GM12875 (cell line): ENCODE measurements around the gene CRACR2A.

ENCODE experiments used
- H3K4me3 ChIP-seq: one replicate; pipeline ENCODE4 v1.5.1; 2011; ENCODE audit warnings: low read depth, low read length, control low read depth
- TF ChIP-seq, protein P1 (sequence below): IDR thresholded peaks from 2 replicates; pipeline ENCODE4 v1.5.1; 2011; ENCODE audit warnings: low read depth, mild to moderate bottlenecking, control low read depth, inconsistent platforms, low read length, moderate library complexity, borderline replicate concordance; ENCODE audit not compliant: insufficient read depth

The CRACR2A gene

DNA sequence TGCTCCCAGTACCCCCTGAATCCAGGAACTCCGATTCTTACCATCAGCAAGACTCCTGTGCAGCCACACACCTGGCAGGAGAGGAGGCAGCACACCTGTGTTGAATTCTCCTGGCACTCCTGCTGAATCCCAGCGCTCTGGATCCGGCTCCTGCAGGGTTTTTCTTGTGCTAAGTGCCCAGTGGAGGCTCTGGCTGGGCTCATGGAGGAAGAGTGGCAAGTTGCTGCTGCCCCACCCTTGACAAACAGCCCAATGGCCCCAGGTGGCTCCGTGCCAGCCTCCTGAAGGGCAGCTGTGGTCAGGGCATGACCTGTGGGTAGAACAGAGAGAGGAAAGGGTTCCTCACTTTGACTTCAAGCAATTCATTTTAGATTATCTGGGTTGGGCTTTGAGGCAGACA is 20.0 kb downstream of the CRACR2A start:
- TF ChIP-seq, protein P1, sequence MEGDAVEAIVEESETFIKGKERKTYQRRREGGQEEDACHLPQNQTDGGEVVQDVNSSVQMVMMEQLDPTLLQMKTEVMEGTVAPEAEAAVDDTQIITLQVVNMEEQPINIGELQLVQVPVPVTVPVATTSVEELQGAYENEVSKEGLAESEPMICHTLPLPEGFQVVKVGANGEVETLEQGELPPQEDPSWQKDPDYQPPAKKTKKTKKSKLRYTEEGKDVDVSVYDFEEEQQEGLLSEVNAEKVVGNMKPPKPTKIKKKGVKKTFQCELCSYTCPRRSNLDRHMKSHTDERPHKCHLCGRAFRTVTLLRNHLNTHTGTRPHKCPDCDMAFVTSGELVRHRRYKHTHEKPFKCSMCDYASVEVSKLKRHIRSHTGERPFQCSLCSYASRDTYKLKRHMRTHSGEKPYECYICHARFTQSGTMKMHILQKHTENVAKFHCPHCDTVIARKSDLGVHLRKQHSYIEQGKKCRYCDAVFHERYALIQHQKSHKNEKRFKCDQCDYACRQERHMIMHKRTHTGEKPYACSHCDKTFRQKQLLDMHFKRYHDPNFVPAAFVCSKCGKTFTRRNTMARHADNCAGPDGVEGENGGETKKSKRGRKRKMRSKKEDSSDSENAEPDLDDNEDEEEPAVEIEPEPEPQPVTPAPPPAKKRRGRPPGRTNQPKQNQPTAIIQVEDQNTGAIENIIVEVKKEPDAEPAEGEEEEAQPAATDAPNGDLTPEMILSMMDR, result no peak
- no peak overlapping the region for H3K4me3 ChIP-seq

DNA sequence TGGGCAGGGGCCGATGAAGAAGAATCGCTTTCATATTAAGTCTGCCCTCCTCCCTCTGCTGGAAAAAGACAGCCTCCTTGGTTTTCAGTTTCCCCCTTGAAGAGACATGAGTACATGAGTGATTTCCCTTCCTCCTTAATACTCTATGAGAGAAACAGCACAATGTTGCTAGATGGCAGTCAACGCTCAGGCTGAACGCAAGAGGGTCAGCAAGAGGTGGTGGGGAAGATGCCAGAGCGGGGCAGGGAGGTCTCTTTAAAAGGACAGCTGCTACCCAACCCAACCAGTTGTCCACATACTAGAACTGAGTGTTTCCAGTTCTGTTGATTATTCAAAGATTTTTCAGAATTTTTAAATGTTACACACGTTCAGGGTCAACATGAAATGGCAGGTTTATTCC is 22.8 kb downstream of the CRACR2A start:
- TF ChIP-seq, protein P1, result no peak

DNA sequence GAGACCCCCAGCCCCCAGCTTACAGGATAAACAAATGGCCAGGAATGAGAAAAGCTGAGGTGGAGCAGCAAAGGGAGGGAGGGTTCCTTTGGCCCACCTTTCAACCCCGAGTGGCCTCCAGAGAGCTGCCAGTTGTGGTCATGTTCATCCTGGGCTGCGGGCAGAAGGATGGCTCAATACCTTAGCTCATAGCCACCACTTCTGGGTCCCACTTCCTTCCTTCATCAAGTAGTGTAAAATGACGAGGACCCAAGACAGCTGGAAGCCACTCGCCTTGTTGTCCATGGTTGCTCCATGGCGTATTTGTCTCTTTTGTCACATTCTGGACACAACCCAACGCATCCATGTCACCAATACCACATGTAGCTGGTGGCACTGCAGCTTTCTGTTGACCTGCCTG is 24.2 kb downstream of the CRACR2A start:
- TF ChIP-seq, protein P1, result no peak
- H3K4me3 ChIP-seq, result no peak overlapping the region

More for the DNA sequence above, 22.8 kb downstream of the CRACR2A start:
- H3K4me3 ChIP-seq, result no peak overlapping the region

DNA sequence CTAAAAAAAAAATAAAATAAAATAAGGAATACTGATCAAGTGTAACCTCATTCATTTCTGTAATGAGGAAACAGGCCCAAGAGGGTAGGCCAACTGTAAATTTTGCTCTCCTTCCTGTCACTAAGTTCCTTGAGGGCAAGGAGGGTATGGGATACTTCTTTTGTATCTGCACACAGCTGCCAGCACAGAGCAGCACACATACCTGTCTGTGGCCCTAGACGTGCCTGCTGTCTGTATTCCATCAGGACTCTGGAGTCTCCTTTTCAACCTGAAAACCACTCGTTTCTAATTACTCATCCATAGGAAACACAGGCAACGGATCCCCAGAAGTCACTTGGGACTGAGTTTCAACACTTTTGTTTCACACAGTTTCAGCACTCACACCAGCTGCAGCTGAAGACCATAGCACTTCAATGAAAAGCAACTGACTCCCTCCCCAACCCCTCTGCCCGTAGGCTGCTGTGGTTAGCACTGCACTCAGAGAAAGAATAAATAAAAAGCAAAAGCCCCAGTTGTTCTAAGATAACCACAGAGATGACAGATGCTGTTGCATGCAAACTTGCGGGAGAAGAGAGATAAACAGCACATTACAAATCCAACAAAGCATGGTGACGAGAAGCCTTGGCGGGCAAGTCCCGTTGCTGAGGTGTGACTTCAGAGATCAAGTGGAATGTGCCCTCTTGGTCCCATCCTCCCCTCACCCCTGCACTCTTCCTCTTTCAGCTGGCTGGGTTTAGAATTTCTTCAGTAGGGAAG is 24.9 kb downstream of the CRACR2A start:
- TF ChIP-seq, protein P1, result no peak
- no peak overlapping the region for H3K4me3 ChIP-seq

DNA sequence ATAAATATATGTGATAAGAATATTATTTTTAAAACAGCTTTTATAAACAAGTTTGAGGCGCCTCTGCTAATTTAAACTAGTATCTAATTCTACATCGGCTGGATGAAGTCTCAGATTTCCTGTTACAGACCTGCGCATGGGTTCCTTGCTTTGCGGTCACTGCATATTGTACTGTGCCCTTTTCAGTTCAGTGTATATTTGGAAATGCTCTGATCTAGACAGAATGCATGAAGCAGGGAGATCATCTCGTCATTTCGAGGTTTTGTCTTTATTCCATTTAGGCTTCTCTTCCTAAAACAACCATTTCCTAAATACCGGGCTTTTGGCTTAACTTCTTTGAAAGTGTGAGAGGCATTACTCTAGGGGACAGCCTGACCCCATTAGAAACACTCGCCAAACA is 25.6 kb downstream of the CRACR2A start:
- TF ChIP-seq, protein P1, result no peak
- H3K4me3 ChIP-seq, result no peak overlapping the region

DNA sequence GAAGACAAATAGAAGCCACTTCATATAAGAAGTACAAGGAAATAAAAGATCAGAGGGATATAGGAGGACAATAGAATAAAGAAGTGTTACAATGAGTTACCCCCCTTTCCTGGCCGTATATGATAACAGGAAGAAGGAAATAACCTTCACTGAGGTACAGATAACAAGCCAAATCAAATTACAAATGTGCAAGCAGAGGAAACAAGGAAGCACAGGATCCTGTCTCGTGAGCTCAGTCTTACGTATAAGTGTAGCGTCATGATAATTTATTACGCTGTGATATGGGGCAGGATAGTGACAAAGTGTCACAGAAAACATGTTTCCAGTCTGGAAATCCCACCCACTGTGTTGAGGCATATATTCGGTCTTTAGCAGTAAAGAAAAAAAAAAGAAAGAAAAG is 26.5 kb downstream of the CRACR2A start:
- TF ChIP-seq, protein P1, result no peak
- H3K4me3 ChIP-seq, result no peak overlapping the region

DNA sequence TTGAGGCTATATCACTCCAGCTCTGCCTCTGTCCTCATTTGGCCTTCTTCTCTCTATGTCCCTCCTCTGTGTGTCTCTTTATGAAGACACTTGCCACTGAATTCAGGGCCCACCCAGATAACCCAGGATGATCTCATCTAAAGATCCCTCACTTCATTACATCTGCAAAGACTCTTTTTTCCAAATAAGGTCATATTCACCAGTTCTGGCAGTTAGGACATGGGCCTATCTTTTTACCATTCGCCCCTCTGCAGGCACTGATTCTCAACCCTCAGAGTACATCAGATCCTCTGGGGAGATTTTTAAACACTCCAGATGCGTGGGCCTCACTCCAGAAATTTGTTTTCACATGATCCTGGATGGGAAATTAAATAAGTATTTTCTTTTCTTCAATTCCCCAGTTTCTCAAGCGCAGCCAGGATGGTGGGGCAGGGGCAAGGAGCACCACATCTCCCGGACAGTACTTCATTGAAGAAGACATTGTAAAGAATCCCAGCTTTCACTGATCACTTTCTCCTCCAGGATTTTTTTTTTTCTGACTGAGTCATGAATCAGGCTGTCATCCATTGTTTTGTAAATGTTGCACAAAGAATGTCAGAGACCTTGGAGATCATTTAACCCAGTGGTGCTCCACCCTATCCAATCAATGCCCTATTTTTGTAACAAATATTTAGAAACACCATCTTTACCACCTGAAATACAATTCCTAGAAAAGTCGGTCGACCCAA is 27.4 kb downstream of the CRACR2A start:
- H3K4me3 ChIP-seq, result no peak overlapping the region
- TF ChIP-seq, protein P1, result no peak
